ENCODE measurements around the gene ATIC.
"Not testable (repeated sequence)": the region's sequence is repeated elsewhere in the genome, so short reads cannot be mapped to it uniquely, and the experiment has no call there.

The ATIC gene

DNA sequence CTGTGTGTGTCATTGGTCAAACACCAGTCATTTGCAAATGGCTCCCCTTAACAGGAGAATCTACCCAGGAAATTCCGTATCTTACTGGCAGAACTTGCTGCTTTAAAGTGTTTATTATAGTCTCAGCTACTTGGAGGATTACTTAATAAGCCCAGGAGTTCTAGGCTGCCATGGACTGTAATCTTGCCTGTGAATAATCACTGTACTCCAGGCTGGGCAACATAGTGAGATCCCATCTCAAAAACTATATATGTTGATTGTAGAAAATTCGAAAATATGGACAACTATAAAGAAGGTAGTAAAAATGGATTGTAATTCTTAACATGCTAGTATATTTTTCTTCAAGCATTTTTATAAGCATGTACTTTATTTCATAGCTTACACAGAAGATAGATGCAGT is 4.5 kb downstream of the ATIC start:
- no peak for DNase-seq

GRCh38 chr2:215319500-215319899 is 7.6 kb downstream of the ATIC start:
- no peak for DNase-seq

GRCh38 chr2:215320102-215320501 is 8.2 kb downstream of the ATIC start:
- no peak for DNase-seq

DNA sequence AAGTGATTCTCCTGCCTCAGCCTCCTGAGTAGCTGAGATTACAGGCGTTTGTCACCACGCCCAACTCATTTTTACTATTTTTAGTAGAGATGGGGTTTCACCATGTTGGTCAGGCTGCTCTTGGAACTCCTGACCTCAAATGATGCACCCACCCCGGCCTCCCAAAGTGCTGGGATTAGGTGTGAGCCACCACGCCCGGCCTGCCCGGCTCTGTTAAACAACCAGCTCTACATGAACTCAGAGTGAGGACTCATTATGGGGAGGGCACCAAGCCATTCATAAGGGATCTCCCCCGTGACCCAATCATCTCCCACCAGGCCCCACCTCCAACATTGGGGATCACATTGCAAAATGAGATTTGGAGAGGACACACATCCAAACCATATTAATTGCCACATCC is 8.8 kb downstream of the ATIC start:
- no peak for DNase-seq

- DNase-seq, result no peak
These were observed 13.0 kb downstream of the ATIC start for GRCh38 chr2:215324811-215325210.

- no peak for DNase-seq
These were observed 16.2 kb downstream of the ATIC start for GRCh38 chr2:215328066-215328465.

GRCh38 chr2:215332872-215333595 is 21.2 kb downstream of the ATIC start:
- no peak for DNase-seq

- peak; percentile 8 for DNase-seq
These were observed 27.2 kb downstream of the ATIC start for GRCh38 chr2:215338883-215339679.

- no peak for DNase-seq
These were observed 36.0 kb downstream of the ATIC start for GRCh38 chr2:215347878-215348277.

- DNase-seq, result no peak
These were observed 40.7 kb downstream of the ATIC start for GRCh38 chr2:215352602-215353001.

DNA sequence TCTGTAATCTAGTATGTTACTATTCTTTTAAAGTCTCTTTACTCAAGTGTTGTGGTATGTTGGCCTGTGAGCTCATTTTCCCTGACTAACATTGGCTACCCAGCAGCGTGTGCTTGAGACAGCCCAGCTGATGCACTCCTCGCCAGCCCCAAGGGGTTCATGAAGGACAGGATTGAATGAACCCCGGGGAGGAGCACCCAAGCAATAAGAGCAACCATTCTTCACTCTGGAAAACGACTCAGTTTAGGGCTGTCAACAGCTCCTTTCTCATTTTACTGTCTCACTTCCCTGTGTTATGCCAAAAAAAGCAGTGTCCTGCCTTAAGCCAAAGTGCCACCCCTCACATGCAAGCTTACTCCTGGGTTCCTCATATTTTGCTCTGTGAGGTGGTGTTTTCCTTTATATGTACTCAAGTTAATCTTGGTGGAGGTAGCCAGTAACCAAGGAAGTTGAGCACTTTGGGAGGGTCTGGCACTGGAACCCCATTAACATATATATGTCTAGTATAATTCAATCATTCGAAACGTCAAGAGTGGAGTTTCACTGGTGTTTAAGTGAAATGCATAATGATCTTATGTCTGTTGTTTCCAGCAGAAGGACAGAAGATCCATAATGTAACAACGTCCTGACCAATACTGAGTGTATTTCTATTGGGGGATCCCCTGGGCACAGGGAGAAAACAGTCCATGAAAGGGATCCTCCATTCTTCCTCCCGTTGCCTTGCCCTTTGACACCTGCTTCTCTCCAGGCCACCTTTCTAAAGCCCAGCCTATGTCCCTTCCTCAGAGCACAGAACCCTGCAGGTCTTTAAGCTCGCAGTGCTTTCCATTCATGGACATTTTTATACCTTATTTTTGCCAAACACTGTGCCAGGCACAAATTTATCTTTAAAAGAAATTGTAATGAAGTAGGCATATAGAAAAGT is 43.2 kb downstream of the ATIC start:
- no peak for DNase-seq

DNA sequence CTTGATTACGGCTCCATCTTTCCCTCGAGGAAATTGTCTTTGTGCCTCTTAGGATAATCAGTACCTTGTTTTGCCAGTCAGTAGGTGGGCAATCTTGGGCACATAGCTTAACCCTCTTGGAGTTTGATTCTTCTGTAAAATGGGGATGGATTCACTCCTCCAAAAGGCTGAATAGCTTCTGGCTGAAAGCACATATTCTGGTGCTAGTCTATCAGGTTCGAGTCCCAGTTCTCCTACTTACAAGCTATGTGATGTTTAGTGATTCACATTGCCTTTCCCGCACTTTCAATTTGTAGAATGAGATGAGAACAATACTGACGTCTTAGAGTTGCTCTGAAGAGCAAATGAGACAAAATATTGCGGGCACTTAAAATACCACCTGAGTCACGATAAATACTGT is 43.9 kb downstream of the ATIC start:
- no peak for DNase-seq

- DNase-seq, result no peak
These were observed 44.6 kb downstream of the ATIC start for GRCh38 chr2:215356334-215356947.

GRCh38 chr2:215356948-215357461 is 45.1 kb downstream of the ATIC start:
- DNase-seq, result no peak

DNA sequence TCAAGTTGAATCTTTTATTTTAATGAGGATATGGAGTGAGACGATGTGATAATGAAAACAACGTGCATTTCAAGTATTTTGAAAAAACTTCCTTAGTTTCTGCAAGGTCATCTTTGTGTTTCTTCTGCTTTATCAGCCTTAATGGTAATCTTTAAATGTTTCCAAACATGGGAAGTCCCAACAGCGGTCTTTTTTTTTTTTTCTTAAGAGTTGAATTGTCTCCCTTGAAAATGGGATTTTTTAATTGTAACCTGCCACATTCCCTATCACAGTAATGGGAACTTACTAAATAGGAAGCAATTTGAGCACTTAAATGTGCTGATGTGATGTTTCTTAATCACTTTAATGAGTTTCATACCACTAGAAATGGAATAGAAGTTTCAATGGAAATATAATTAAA is 45.8 kb downstream of the ATIC start:
- DNase-seq, result no peak

- no peak for DNase-seq
These were observed 46.5 kb downstream of the ATIC start for GRCh38 chr2:215358312-215358845.

DNA sequence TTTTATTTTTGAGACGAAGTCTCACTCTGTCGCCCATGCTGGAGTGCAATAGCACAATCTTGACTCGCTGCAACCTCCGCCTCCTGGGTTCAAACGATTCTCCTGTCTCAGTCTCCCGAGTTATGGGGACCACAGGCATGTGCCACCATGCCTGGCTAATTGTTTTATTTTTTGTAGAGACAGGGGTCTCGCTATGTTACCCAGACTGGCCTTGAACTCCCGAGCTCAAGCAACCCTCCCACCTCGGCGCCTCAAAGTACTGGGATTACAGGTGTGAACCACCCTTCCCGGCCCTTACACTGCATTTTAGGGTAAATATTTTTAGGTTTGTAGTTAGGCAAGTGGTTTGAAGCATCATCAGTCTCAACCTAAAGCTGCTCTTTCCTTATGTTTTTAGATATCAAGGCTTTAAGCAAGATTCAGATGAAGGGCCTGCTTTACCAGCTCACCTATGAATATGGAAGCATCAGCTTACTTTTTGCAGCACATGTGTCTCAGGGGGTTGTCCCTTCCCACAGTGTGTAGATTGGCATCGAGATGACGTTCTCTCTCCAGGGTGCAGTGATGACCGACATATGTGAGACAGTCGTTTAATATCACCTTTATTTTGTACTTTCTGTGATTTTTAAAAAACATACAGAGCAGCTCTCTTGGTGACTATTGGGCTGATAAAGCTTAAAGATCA is 47.2 kb downstream of the ATIC start:
- DNase-seq, result no peak

DNA sequence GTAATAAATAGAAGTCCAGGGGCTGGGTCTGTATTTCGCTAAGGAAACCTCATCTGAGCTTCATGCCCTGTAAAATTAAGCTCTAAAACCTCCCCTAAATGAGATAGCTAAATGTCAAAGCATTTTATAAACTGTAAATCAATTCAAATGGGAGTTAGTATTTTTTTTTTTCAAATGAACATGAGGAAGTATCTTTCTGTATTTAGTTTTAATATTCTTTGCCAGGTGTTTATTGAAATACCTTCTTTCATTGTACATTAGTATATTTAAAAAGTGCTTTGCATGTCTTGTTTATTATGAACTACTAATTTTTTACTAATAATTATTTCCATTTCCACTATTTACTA is 47.7 kb downstream of the ATIC start:
- no peak for DNase-seq

GRCh38 chr2:215360059-215360458 is 48.2 kb downstream of the ATIC start:
- DNase-seq, result not testable (repeated sequence)

DNA sequence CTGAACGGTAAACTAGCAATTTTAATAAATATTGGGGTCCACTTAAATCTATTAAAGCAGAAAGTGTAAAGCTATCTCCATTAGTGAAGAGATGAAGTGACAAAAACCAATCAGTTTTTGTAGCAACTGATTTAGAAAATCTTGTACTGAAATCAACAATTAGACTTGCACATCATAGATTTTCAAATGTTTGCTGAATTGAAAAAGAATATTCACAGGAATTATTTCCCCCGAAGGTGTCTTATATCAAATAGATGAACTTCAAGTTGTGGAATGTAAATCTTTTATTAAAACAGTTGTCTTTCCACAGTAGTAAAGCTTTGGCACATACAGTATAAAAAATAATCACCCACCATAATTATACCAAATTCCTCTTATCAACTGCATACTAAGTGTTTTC is 48.7 kb downstream of the ATIC start:
- DNase-seq, result no peak

GRCh38 chr2:215361211-215361875 is 49.5 kb downstream of the ATIC start:
- no peak for DNase-seq

Measured in NCI-H1105 treated with DMSO at 0.1 percent for 48 hours (cell line).